HEK293T (cell line): Measurements from ENCODE around the gene ARHGAP20.

Experiments
- ARNT ChIP-seq: fragments of 450-650 bp; IDR thresholded peaks from 2 replicates; pipeline ENCODE4 v1.6.1; 2017; ENCODE audit warnings: mild to moderate bottlenecking
- BHLHE40 ChIP-seq: fragments of 450-650 bp; IDR thresholded peaks from 2 replicates; pipeline ENCODE4 v1.6.1; 2016; ENCODE audit warnings: mild to moderate bottlenecking, moderate library complexity, borderline replicate concordance
- CTBP1 ChIP-seq: fragments of 450-650 bp; IDR thresholded peaks from 2 replicates; pipeline ENCODE4 v1.6.1; 2016; ENCODE audit warnings: borderline replicate concordance
- ELF4 ChIP-seq: fragments of 450-650 bp; IDR thresholded peaks from 2 replicates; pipeline ENCODE4 v1.6.1; 2017; ENCODE audit warnings: antibody characterized with exemption
- FOXA1 ChIP-seq: fragments of 450-650 bp; IDR thresholded peaks from 2 replicates; pipeline ENCODE4 v1.6.1; 2016; ENCODE audit warnings: mild to moderate bottlenecking
- FOXK2 ChIP-seq: fragments of 450-650 bp; IDR thresholded peaks from 2 replicates; pipeline ENCODE4 v1.6.1; 2016; ENCODE audit warnings: mild to moderate bottlenecking
- HDGF ChIP-seq: fragments of 450-650 bp; IDR thresholded peaks from 2 replicates; pipeline ENCODE4 v1.6.1; 2017; ENCODE audit warnings: antibody characterized with exemption, borderline replicate concordance
- LEF1 ChIP-seq: fragments of 450-650 bp; IDR thresholded peaks from 2 replicates; pipeline ENCODE4 v1.6.1; 2017; ENCODE audit warnings: mild to moderate bottlenecking, borderline replicate concordance
- SP1 ChIP-seq: fragments of 450-650 bp; IDR thresholded peaks from 2 replicates; pipeline ENCODE4 v1.6.1; 2017
- SUZ12 ChIP-seq: fragments of 450-650 bp; IDR thresholded peaks from 2 replicates; pipeline ENCODE4 v1.6.1; 2016; ENCODE audit warnings: mild to moderate bottlenecking
- TARDBP ChIP-seq: fragments of 450-650 bp; IDR thresholded peaks from 2 replicates; pipeline ENCODE4 v1.6.1; 2016
- ZNF384 ChIP-seq: fragments of 450-650 bp; IDR thresholded peaks from 2 replicates; pipeline ENCODE4 v1.6.1; 2016
- TF ChIP-seq, protein P1 (sequence below): fragments of 450-650 bp; IDR thresholded peaks from 2 replicates; pipeline ENCODE4 v1.6.1; 2016

DNA sequence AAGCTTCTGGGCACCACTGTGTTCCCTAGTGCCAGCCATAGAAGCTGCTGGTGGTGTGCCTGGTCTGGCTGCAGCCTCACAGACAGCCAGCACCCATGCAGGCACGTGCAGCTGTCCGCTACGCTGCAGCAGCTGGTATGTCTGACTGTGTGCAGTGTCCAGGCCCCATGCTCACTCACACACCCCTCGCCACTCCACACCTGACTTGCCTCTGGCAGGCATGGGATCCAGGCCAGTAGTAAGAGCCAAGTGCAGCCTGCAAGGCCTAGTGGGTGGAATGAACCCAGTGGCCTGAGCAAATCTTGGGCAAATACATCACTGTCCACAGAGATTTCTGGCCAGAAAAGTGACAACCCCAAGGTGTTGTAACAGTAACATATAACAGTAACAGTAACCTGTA lies 111.9 kb downstream of the ARHGAP20 start:
- no peak for TF ChIP-seq FOXK2
- no peak for TF ChIP-seq BHLHE40
- no peak for TF ChIP-seq ARNT
- no peak for TF ChIP-seq TARDBP
- no peak for TF ChIP-seq SUZ12
- no peak for TF ChIP-seq ELF4
- TF ChIP-seq CTBP1, result no peak
- TF ChIP-seq FOXA1, result no peak
- no peak for TF ChIP-seq ZNF384
- no peak for TF ChIP-seq SP1
- no peak for TF ChIP-seq LEF1
- TF ChIP-seq HDGF, result no peak
- TF ChIP-seq, protein P1, sequence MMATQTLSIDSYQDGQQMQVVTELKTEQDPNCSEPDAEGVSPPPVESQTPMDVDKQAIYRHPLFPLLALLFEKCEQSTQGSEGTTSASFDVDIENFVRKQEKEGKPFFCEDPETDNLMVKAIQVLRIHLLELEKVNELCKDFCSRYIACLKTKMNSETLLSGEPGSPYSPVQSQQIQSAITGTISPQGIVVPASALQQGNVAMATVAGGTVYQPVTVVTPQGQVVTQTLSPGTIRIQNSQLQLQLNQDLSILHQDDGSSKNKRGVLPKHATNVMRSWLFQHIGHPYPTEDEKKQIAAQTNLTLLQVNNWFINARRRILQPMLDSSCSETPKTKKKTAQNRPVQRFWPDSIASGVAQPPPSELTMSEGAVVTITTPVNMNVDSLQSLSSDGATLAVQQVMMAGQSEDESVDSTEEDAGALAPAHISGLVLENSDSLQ, result no peak
